Measurements from ENCODE around the gene FBXO46. TPM values are rescaled to one million over a fixed set of nuclear protein-coding genes. Genes with fewer than 3 reads are reported as not detected.

The FBXO46 gene
- total and polyA plus RNA-seq, 2 donors (not counting 3 experiments of a cell fraction or from before 2014, with no cell fraction given): 7.7 to 21.2 TPM

GRCh38 chr19:45715139-45715538 is 15.6 kb downstream of the FBXO46 start:
- intact Hi-C loops (cut with micrococcal nuclease): no loop called here
- POLR2A ChIA-PET: interaction anchor here (0.7 kb wide), 1 partner anchor 623 kb away, joined by 4 read pairs; no protein-coding TSS in a partner anchor
- Histone ChIP-seq H3K4me1 (ENCODE audit: control insufficient read depth, extremely low read depth, insufficient read depth, low read length) (peaks cover 14% of the 10 kb centered on the region), H3K9me3 (replicated peaks; ENCODE audit: control insufficient read depth, insufficient read depth, low read length) (no peaks in the 10 kb centered on the region), H3K27ac (ENCODE audit: insufficient read depth, low read depth, low read length) (no peak overlapping the region), H3K36me3 (ENCODE audit: control insufficient read depth in 2 of 2, extremely low read depth in 1 of 2, insufficient read depth in 2 of 2, low read length in 2 of 2) (peaks cover 0 to 13% of the 10 kb centered on the region in 2 experiments), H2AFZ (ENCODE audit: low read depth, low read length) (no peak overlapping the region), H3K9me1 (replicated peaks; ENCODE audit: control insufficient read depth, extremely low read depth, insufficient read depth, low read length) (no peaks in the 10 kb centered on the region), H4K20me1 (replicated peaks; ENCODE audit: control insufficient read depth, extremely low read depth, insufficient read depth, low read length) (no peaks in the 10 kb centered on the region), H3K27me3 (ENCODE audit: control insufficient read depth in 2 of 2, insufficient read depth in 2 of 2, low read length in 2 of 2) (no peaks in the 10 kb centered on the region), H3K4me2 (ENCODE audit: insufficient read depth, low read length) (no peak overlapping the region), H3K4me3 (replicated peaks in 1 of 3; ENCODE audit: insufficient read depth in 1 of 3, low read depth in 1 of 3, low read length in 3 of 3) (no peak overlapping the region), H3K79me2 (ENCODE audit: control insufficient read depth, insufficient read depth, low read length) (peaks cover 28% of the 10 kb centered on the region), H3K9ac (replicated peaks; ENCODE audit: extremely low read depth, insufficient read depth, low read length) (no peak overlapping the region)
- TF ChIP-seq MYC (IDR thresholded peaks at IDR 0.05; ENCODE audit: low read depth, low read length) (no peak), JUN (IDR thresholded peaks at IDR 0.05; ENCODE audit: borderline replicate concordance, insufficient read depth, insufficient read length, low read depth) (no peak), POLR2A (IDR thresholded peaks at IDR 0.05; ENCODE audit: low read depth, low read length) (no peak)
- TF ChIP-seq, protein P1, sequence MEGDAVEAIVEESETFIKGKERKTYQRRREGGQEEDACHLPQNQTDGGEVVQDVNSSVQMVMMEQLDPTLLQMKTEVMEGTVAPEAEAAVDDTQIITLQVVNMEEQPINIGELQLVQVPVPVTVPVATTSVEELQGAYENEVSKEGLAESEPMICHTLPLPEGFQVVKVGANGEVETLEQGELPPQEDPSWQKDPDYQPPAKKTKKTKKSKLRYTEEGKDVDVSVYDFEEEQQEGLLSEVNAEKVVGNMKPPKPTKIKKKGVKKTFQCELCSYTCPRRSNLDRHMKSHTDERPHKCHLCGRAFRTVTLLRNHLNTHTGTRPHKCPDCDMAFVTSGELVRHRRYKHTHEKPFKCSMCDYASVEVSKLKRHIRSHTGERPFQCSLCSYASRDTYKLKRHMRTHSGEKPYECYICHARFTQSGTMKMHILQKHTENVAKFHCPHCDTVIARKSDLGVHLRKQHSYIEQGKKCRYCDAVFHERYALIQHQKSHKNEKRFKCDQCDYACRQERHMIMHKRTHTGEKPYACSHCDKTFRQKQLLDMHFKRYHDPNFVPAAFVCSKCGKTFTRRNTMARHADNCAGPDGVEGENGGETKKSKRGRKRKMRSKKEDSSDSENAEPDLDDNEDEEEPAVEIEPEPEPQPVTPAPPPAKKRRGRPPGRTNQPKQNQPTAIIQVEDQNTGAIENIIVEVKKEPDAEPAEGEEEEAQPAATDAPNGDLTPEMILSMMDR (IDR thresholded peaks at IDR 0.05; ENCODE audit: extremely low read depth in 1 of 2, insufficient read depth in 1 of 2, low read depth in 1 of 2, low read length in 2 of 2): no peak
- DNase-seq (ENCODE audit: low read depth, low spot score) (no peak), FAIRE-seq (no peak)
- CTCF ChIA-PET: interaction anchor here (1.6 to 3.7 kb wide), 2 partner anchors 22 to 53 kb away, joined by 11 to 51 read pairs; partner anchors contain the start of genes QPCTL and SIX5
- dilution Hi-C loops (cut with MboI; ENCODE audit: extremely low pct_ligation_motif_present, low sequenced_read_pairs): no loop called here
- no TSS peak for BruUV-seq (replicated peaks)

- no peak overlapping the region for H3K4me2 ChIP-seq (ENCODE audit: insufficient read depth, low read length)
- H3K4me1 ChIP-seq (ENCODE audit: control insufficient read depth, extremely low read depth, insufficient read depth, low read length): peaks cover 11% of the 10 kb centered on the region
- H3K79me2 ChIP-seq (ENCODE audit: control insufficient read depth, insufficient read depth, low read length): peaks cover 26% of the 10 kb centered on the region
- H3K27ac ChIP-seq (ENCODE audit: insufficient read depth, low read depth, low read length): no peak overlapping the region
- H3K4me3 ChIP-seq (replicated peaks in 1 of 3; ENCODE audit: insufficient read depth in 1 of 3, low read depth in 1 of 3, low read length in 3 of 3): no peak overlapping the region
- no TSS peak for BruUV-seq (replicated peaks)
- no peak overlapping the region for H2AFZ ChIP-seq (ENCODE audit: low read depth, low read length)
- no peaks in the 10 kb centered on the region for H3K27me3 ChIP-seq (ENCODE audit: control insufficient read depth in 2 of 2, insufficient read depth in 2 of 2, low read length in 2 of 2)
- no peak overlapping the region for H3K9ac ChIP-seq (replicated peaks; ENCODE audit: extremely low read depth, insufficient read depth, low read length)
- dilution Hi-C loops (cut with MboI; ENCODE audit: extremely low pct_ligation_motif_present, low sequenced_read_pairs) (no loop called here), intact Hi-C loops (cut with micrococcal nuclease) (no loop called here)
- H3K9me3 ChIP-seq (replicated peaks; ENCODE audit: control insufficient read depth, insufficient read depth, low read length): no peaks in the 10 kb centered on the region
- ChIA-PET POLR2A (no interaction called here), CTCF (interaction anchor here (2.0 kb wide), 1 partner anchor 20 kb away, joined by 10 read pairs; the partner anchor contains the start of gene QPCTL)
- no peak for DNase-seq (ENCODE audit: low read depth, low spot score)
- peaks cover 0 to 13% of the 10 kb centered on the region in 2 experiments for H3K36me3 ChIP-seq (ENCODE audit: control insufficient read depth in 2 of 2, extremely low read depth in 1 of 2, insufficient read depth in 2 of 2, low read length in 2 of 2)
- FAIRE-seq: no peak
- no peaks in the 10 kb centered on the region for H4K20me1 ChIP-seq (replicated peaks; ENCODE audit: control insufficient read depth, extremely low read depth, insufficient read depth, low read length)
- H3K9me1 ChIP-seq (replicated peaks; ENCODE audit: control insufficient read depth, extremely low read depth, insufficient read depth, low read length): no peaks in the 10 kb centered on the region
- TF ChIP-seq FOS (IDR thresholded peaks at IDR 0.05; ENCODE audit: borderline replicate concordance, insufficient read depth, low read length) (no peak), GATA2 (IDR thresholded peaks at IDR 0.05; ENCODE audit: insufficient read depth, insufficient read length, low read depth, low read length) (no peak), POLR2AphosphoS5 (IDR thresholded peaks at IDR 0.05; ENCODE audit: insufficient read depth, low read depth, low read length) (no peak), EZH2 (IDR thresholded peaks at IDR 0.05; ENCODE audit: borderline replicate concordance, low read depth, low read length, severe bottlenecking) (no peak), MYC (IDR thresholded peaks at IDR 0.05; ENCODE audit: low read depth, low read length) (no peak), MAX (IDR thresholded peaks at IDR 0.05; ENCODE audit: insufficient read depth, insufficient read length) (no peak), JUN (IDR thresholded peaks at IDR 0.05; ENCODE audit: borderline replicate concordance, insufficient read depth, insufficient read length, low read depth) (no peak), POLR2A (IDR thresholded peaks at IDR 0.05; ENCODE audit: low read depth, low read length) (no peak)
- TF ChIP-seq, protein P1 (IDR thresholded peaks at IDR 0.05; ENCODE audit: extremely low read depth in 1 of 2, insufficient read depth in 1 of 2, low read depth in 1 of 2, low read length in 2 of 2): no peak
Measured at GRCh38 chr19:45713141-45713540, 17.6 kb downstream of the FBXO46 start.

All from endothelial cell of umbilical vein (primary cell).